ENCODE measurements around the gene NME2.

DNA sequence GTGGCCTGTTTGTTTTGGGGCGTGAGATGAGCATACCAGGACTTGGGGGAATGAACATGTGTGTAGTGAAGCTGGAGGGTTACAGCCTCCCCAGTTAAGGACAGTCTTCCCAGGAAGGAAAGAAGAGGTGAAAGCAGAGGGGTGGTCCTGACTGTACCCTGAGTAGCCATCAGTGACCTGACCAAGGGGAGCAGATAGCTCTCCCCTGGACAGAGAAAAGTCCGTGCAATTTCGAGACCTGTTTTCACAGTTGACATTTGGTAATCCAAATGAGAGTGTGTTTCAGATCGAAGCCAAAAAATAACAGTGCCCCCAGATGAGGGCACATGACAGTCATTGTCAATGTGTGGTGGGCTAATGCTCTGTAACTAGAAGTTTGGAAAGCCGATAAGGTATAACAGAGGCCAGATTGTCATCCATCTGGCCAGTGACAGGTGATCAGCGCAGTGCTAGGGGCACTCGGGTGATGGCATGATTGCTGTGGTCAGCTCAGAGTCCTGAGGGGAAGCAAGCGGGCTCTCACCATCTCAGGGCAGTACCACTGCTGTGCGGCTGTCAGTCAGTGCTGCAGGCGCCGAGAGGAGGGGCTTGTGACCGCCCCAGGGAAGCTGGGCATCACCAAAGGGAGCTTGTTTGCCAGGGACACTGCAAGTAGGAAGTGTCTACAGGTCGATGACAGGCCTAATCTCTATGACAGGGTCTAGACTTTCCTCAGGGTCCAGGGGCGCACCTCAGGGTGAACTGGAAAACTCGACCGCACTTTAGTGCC is 1.1 kb upstream of the NME2 start:
- TF ChIP-seq POLR2A (IDR thresholded peaks at IDR 0.05): no peak
- TF ChIP-seq, protein P1, sequence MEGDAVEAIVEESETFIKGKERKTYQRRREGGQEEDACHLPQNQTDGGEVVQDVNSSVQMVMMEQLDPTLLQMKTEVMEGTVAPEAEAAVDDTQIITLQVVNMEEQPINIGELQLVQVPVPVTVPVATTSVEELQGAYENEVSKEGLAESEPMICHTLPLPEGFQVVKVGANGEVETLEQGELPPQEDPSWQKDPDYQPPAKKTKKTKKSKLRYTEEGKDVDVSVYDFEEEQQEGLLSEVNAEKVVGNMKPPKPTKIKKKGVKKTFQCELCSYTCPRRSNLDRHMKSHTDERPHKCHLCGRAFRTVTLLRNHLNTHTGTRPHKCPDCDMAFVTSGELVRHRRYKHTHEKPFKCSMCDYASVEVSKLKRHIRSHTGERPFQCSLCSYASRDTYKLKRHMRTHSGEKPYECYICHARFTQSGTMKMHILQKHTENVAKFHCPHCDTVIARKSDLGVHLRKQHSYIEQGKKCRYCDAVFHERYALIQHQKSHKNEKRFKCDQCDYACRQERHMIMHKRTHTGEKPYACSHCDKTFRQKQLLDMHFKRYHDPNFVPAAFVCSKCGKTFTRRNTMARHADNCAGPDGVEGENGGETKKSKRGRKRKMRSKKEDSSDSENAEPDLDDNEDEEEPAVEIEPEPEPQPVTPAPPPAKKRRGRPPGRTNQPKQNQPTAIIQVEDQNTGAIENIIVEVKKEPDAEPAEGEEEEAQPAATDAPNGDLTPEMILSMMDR (IDR thresholded peaks at IDR 0.05): no peak
